ENCODE data around the gene CDH13. TPM values are rescaled to one million over a fixed set of nuclear protein-coding genes. Genes with fewer than 3 reads are reported as not detected.

Gene CDH13
- total and polyA plus RNA-seq, 2 donors (not counting 3 experiments of a cell fraction or from before 2014, with no cell fraction given): 96.6 to 124 TPM

DNA sequence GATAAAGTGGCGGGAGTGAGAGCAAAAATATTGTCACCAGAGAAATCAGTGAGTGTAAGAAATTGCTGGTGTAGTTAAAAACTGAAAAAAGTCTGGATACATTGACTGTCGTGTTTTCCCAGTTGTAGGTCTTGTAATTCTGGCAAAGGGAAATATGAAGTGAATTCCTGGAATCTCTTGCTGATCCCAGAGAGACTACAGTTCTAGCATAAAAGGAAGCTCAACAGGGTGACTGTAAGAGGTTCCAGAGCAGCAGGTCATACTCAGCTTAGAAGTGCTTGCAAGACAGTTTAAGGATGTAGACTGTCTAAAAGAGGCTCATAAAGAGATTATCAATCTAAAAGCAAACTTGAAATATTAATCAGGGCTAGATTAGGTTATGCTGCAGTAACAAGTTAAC lies 890.2 kb downstream of the CDH13 start:
- POLR2A ChIA-PET: no interaction called here

More for the DNA sequence above, 890.2 kb downstream of the CDH13 start:
- no peaks in the 10 kb centered on the region for H3K9me1 ChIP-seq (replicated peaks; ENCODE audit: control insufficient read depth, extremely low read depth, insufficient read depth, low read length)
- intact Hi-C loops (cut with micrococcal nuclease) (no loop called here), dilution Hi-C loops (cut with MboI; ENCODE audit: extremely low pct_ligation_motif_present, low sequenced_read_pairs) (no loop called here)
- TF ChIP-seq, protein P1, sequence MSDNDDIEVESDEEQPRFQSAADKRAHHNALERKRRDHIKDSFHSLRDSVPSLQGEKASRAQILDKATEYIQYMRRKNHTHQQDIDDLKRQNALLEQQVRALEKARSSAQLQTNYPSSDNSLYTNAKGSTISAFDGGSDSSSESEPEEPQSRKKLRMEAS (IDR thresholded peaks at IDR 0.05; ENCODE audit: insufficient read depth, insufficient read length): no peak
- TF ChIP-seq POLR2A (IDR thresholded peaks at IDR 0.05; ENCODE audit: low read depth, low read length) (no peak), JUN (IDR thresholded peaks at IDR 0.05; ENCODE audit: borderline replicate concordance, insufficient read depth, insufficient read length, low read depth) (no peak), GATA2 (IDR thresholded peaks at IDR 0.05; ENCODE audit: insufficient read depth, insufficient read length, low read depth, low read length) (no peak), MYC (IDR thresholded peaks at IDR 0.05; ENCODE audit: low read depth, low read length) (no peak), POLR2AphosphoS5 (IDR thresholded peaks at IDR 0.05; ENCODE audit: insufficient read depth, low read depth, low read length) (no peak), FOS (IDR thresholded peaks at IDR 0.05; ENCODE audit: borderline replicate concordance, insufficient read depth, low read length) (no peak)
- TF ChIP-seq, protein P2, sequence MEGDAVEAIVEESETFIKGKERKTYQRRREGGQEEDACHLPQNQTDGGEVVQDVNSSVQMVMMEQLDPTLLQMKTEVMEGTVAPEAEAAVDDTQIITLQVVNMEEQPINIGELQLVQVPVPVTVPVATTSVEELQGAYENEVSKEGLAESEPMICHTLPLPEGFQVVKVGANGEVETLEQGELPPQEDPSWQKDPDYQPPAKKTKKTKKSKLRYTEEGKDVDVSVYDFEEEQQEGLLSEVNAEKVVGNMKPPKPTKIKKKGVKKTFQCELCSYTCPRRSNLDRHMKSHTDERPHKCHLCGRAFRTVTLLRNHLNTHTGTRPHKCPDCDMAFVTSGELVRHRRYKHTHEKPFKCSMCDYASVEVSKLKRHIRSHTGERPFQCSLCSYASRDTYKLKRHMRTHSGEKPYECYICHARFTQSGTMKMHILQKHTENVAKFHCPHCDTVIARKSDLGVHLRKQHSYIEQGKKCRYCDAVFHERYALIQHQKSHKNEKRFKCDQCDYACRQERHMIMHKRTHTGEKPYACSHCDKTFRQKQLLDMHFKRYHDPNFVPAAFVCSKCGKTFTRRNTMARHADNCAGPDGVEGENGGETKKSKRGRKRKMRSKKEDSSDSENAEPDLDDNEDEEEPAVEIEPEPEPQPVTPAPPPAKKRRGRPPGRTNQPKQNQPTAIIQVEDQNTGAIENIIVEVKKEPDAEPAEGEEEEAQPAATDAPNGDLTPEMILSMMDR (IDR thresholded peaks at IDR 0.05; ENCODE audit: extremely low read depth in 1 of 2, insufficient read depth in 1 of 2, low read depth in 1 of 2, low read length in 2 of 2): no peak
- no peak overlapping the region for H3K27ac ChIP-seq (ENCODE audit: insufficient read depth, low read depth, low read length)
- no peak overlapping the region for H3K9ac ChIP-seq (replicated peaks; ENCODE audit: extremely low read depth, insufficient read depth, low read length)
- no peak overlapping the region for H2AFZ ChIP-seq (ENCODE audit: low read depth, low read length)
- no peak overlapping the region for H3K4me2 ChIP-seq (ENCODE audit: insufficient read depth, low read length)
- H3K9me3 ChIP-seq (replicated peaks; ENCODE audit: control insufficient read depth, insufficient read depth, low read length): no peaks in the 10 kb centered on the region
- CTCF ChIA-PET: no interaction called here
- BruUV-seq (replicated peaks): no TSS peak
- no peak for DNase-seq (ENCODE audit: low read depth, low spot score)
- H3K27me3 ChIP-seq (ENCODE audit: control insufficient read depth in 2 of 2, insufficient read depth in 2 of 2, low read length in 2 of 2): no peaks in the 10 kb centered on the region
- no peak for FAIRE-seq
- no peaks in the 10 kb centered on the region for H4K20me1 ChIP-seq (replicated peaks; ENCODE audit: control insufficient read depth, extremely low read depth, insufficient read depth, low read length)
- no peaks in the 10 kb centered on the region for H3K4me1 ChIP-seq (ENCODE audit: control insufficient read depth, extremely low read depth, insufficient read depth, low read length)
- no peaks in the 10 kb centered on the region for H3K36me3 ChIP-seq (ENCODE audit: control insufficient read depth in 2 of 2, extremely low read depth in 1 of 2, insufficient read depth in 2 of 2, low read length in 2 of 2)
- H3K79me2 ChIP-seq (ENCODE audit: control insufficient read depth, insufficient read depth, low read length): no peaks in the 10 kb centered on the region
- H3K4me3 ChIP-seq (replicated peaks in 1 of 3; ENCODE audit: insufficient read depth in 1 of 3, low read depth in 1 of 3, low read length in 3 of 3): no peak overlapping the region

Data from endothelial cell of umbilical vein (primary cell).